ENCODE results near the gene NOL4L.

DNA sequence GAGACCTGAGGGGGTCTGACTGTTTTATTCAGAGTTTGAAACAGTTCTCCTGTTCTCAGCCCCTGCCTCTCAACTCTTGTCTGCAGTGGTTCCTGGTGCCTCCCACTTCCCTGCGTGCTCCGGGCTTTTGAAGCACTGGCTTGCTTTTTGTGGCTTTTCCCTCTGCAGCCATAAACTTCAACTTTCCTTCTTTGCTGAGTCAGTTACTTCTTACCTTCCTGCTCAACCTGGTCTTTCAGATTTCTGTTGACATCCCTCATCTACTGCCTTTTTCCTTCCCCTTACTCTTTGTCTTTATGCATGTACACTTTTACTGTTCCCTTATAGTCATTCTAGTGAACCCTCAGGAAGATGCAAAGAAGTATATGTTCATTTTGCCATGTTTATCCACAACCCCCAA lies 169.6 kb downstream of the NOL4L start:
- TF ChIP-seq, protein P1, sequence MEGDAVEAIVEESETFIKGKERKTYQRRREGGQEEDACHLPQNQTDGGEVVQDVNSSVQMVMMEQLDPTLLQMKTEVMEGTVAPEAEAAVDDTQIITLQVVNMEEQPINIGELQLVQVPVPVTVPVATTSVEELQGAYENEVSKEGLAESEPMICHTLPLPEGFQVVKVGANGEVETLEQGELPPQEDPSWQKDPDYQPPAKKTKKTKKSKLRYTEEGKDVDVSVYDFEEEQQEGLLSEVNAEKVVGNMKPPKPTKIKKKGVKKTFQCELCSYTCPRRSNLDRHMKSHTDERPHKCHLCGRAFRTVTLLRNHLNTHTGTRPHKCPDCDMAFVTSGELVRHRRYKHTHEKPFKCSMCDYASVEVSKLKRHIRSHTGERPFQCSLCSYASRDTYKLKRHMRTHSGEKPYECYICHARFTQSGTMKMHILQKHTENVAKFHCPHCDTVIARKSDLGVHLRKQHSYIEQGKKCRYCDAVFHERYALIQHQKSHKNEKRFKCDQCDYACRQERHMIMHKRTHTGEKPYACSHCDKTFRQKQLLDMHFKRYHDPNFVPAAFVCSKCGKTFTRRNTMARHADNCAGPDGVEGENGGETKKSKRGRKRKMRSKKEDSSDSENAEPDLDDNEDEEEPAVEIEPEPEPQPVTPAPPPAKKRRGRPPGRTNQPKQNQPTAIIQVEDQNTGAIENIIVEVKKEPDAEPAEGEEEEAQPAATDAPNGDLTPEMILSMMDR (conservative IDR thresholded peaks at IDR 0.05) = no peak
- TF ChIP-seq ZFX (IDR thresholded peaks at IDR 0.05) = no peak

Data from C4-2B (cell line).